ENCODE results near the gene NAIF1. TPM values are rescaled to one million over a fixed set of nuclear protein-coding genes. Genes with fewer than 3 reads are reported as not detected.

The NAIF1 gene
- total RNA-seq, 4 donors from 2014 or later, result 7.4 to 26.1 (median 11.8) TPM

DNA sequence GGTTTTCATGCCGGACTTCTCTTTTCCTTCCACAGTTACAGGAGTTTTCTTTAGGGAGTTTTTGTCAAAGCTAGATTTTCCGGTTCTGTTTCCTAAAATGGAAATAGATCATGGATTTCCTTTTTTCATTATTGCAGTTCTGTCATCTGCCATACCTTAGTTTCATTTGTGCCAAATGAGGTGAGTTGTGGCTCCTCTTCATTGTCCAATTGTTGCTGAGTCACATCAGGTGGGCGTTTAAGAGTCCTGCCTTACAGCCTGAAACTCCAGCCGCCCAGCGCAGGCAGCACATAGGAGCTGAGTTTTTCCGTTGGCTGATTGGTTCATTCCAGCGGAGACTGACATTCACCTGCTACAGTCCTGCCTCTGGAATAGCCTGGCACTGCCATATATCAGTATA, 15.0 kb upstream of the NAIF1 start:
- Histone ChIP-seq H3K27ac (peak overlapping the region in 2 of 4 donors; percentile 55 to 73), H3K4me3 (no peak overlapping the region), H3K4me1 (peaks cover 0 to 51% (median 4%) of the 10 kb centered on the region in 4 donors), H3K36me3 (no peaks in the 10 kb centered on the region), H3K27me3 (no peaks in the 10 kb centered on the region), H3K9me3 (no peaks in the 10 kb centered on the region)
- no peak for TF ChIP-seq POLR2A (IDR thresholded peaks at IDR 0.05)
- TF ChIP-seq, protein P1, sequence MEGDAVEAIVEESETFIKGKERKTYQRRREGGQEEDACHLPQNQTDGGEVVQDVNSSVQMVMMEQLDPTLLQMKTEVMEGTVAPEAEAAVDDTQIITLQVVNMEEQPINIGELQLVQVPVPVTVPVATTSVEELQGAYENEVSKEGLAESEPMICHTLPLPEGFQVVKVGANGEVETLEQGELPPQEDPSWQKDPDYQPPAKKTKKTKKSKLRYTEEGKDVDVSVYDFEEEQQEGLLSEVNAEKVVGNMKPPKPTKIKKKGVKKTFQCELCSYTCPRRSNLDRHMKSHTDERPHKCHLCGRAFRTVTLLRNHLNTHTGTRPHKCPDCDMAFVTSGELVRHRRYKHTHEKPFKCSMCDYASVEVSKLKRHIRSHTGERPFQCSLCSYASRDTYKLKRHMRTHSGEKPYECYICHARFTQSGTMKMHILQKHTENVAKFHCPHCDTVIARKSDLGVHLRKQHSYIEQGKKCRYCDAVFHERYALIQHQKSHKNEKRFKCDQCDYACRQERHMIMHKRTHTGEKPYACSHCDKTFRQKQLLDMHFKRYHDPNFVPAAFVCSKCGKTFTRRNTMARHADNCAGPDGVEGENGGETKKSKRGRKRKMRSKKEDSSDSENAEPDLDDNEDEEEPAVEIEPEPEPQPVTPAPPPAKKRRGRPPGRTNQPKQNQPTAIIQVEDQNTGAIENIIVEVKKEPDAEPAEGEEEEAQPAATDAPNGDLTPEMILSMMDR (IDR thresholded peaks at IDR 0.05), result no peak
- no peak for DNase-seq

DNA sequence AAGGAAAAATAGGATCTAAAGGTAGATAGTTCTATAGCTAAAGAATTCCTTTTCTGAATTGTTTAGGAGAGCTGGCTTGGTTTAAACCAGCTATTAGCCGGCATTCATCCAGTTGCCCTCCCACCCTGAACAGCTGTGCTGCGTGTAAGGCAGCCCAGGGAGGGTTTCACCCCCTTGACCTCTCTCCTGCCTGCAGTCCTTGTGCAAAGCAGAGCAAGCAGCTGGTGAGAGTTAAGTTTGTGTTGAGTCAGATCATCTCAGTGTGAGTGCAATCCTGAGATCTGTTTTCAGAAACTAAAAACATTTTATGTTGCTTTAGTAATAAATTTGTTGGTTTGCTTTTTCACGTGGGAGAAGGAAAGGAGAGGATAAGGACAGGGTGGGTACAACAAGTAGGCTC, 13.9 kb upstream of the NAIF1 start:
- H3K27ac ChIP-seq, result peak overlapping the region; percentile 25 to 73 (median 59)
- no peak for DNase-seq
- no peaks in the 10 kb centered on the region for H3K27me3 ChIP-seq
- peaks cover 0 to 55% (median 4%) of the 10 kb centered on the region in 4 donors for H3K4me1 ChIP-seq
- TF ChIP-seq, protein P1 (IDR thresholded peaks at IDR 0.05), result no peak
- TF ChIP-seq POLR2A (IDR thresholded peaks at IDR 0.05), result no peak
- no peaks in the 10 kb centered on the region for H3K9me3 ChIP-seq
- H3K4me3 ChIP-seq, result no peak overlapping the region
- H3K36me3 ChIP-seq, result no peaks in the 10 kb centered on the region

GRCh38 chr9:128080206-128080605, 13.1 kb upstream of the NAIF1 start:
- H3K36me3 ChIP-seq, result no peaks in the 10 kb centered on the region

GRCh38 chr9:128078504-128079434, 11.6 kb upstream of the NAIF1 start:
- Histone ChIP-seq H3K9me3 (no peaks in the 10 kb centered on the region), H3K4me3 (peak overlapping the region in 2 of 4 donors; percentile 10 to 20), H3K27ac (peak overlapping the region; percentile 31 to 92 (median 74)), H3K27me3 (no peaks in the 10 kb centered on the region), H3K4me1 (peaks cover 0 to 59% (median 11%) of the 10 kb centered on the region in 4 donors), H3K36me3 (no peaks in the 10 kb centered on the region)
- TF ChIP-seq, protein P1 (IDR thresholded peaks at IDR 0.05), result peak in 1 of 6 experiments; percentile 2
- peak in 1 of 2 donors; percentile 63 for TF ChIP-seq POLR2A (IDR thresholded peaks at IDR 0.05)
- DNase-seq, result no peak

More at GRCh38 chr9:128080206-128080605, 13.1 kb upstream of the NAIF1 start:
- H3K27me3 ChIP-seq, result no peaks in the 10 kb centered on the region
- H3K4me3 ChIP-seq, result no peak overlapping the region
- no peak for TF ChIP-seq POLR2A (IDR thresholded peaks at IDR 0.05)
- TF ChIP-seq, protein P1 (IDR thresholded peaks at IDR 0.05), result no peak
- peaks cover 0 to 55% (median 4%) of the 10 kb centered on the region in 4 donors for H3K4me1 ChIP-seq
- no peaks in the 10 kb centered on the region for H3K9me3 ChIP-seq
- peak overlapping the region in 2 of 4 donors; percentile 64 to 73 for H3K27ac ChIP-seq
- no peak for DNase-seq

DNA sequence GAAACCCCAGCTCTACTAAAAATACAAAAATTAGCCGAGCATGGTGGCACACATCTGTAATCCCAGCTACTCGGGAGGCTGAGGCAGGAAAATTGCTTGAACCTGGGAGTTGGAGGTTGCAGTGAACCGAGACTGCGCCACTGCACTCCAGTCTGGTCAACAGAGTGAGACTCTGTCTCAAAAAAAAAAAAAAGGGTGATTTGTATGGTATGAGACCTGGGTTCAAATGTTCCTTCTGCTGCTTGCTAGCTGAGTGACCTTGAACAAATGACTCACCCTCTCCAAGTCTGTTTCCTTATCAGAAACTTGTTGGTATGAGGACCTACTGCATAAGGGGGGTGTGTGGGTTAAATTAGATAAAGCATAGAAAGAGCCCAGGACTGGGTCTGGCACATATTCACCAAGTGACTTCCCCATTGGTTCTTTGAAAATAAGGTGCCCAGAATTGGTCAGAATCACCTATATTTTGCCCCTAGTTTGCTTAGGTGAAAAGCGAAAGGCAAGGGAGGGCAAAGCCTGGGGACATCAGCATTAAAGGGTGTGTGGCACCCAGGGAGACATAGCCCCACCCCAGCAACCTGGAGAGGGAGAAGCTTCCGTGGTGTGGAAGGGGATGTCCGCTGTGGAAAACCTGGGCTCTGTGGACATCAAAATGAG, 10.9 kb upstream of the NAIF1 start:
- peak overlapping the region; percentile 31 to 92 (median 74) for H3K27ac ChIP-seq
- no peak for TF ChIP-seq POLR2A (IDR thresholded peaks at IDR 0.05)
- TF ChIP-seq, protein P1 (IDR thresholded peaks at IDR 0.05), result no peak
- H3K9me3 ChIP-seq, result no peaks in the 10 kb centered on the region
- no peak for DNase-seq
- peak overlapping the region in 1 of 4 donors; percentile 20 for H3K4me3 ChIP-seq
- no peaks in the 10 kb centered on the region for H3K36me3 ChIP-seq
- no peaks in the 10 kb centered on the region for H3K27me3 ChIP-seq
- peaks cover 0 to 67% (median 19%) of the 10 kb centered on the region in 4 donors for H3K4me1 ChIP-seq
